SU-DHL-6 (cell line): ENCODE results near the gene PRR12.

Experiments
- EZH2phosphoT487 ChIP-seq: fragments of 200-600 bp; sonication (generic), shearing (Covaris generic); conservative IDR thresholded peaks from 2 replicates; pipeline ENCODE4 v1.6.1; 2018; ENCODE audit warnings: mild to moderate bottlenecking, antibody characterized with exemption, low read length, moderate library complexity, mixed read lengths
- TF ChIP-seq, protein P1 (sequence below): fragments of 200-600 bp; sonication (generic); IDR thresholded peaks from one replicate; pipeline ENCODE4 v1.5.1; 2017; ENCODE audit warnings: antibody characterized with exemption, mild to moderate bottlenecking, low read length, moderate library complexity; ENCODE audit not compliant: insufficient read depth, poor library complexity, severe bottlenecking

DNA sequence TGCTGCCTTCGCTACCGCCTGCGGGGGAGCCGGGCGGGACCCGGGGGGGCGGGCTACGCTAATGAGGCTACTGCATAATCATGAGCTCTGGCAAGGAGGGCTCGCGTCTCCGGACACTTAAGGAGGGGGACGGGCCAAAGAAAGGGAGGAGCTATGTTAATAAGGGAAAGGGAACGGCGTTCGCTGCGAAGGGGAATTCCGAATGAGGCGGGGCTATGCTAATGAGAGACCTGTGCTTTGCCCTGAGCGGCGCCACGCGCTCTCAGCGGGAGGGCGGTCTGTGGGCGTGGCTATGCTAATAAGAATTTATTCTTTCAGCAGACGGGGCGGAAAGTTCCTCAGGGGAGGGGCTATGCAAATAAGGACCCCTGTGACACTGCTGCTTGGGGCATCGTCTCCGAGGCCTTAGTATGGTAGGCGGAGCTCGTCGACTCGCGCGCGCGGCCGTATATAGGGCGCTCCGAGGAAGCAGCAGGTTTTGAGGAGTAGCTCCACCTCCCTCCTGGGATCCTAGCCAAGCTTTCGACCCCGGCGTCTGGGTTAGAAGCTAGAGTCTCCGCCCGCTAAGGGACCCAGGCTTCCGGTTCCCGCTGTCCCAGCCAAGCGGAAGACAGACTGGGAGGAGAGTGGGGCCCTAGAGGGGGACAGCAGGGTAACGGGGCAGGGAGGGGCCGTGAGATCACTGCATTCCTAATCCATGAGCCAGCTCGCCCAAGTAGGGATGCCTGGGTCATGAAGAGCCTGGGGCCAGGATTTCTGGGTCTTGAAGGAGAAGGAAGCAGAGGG is 49.3 kb downstream of the PRR12 start, which contains the start of gene RRAS:
- TF ChIP-seq, protein P1, sequence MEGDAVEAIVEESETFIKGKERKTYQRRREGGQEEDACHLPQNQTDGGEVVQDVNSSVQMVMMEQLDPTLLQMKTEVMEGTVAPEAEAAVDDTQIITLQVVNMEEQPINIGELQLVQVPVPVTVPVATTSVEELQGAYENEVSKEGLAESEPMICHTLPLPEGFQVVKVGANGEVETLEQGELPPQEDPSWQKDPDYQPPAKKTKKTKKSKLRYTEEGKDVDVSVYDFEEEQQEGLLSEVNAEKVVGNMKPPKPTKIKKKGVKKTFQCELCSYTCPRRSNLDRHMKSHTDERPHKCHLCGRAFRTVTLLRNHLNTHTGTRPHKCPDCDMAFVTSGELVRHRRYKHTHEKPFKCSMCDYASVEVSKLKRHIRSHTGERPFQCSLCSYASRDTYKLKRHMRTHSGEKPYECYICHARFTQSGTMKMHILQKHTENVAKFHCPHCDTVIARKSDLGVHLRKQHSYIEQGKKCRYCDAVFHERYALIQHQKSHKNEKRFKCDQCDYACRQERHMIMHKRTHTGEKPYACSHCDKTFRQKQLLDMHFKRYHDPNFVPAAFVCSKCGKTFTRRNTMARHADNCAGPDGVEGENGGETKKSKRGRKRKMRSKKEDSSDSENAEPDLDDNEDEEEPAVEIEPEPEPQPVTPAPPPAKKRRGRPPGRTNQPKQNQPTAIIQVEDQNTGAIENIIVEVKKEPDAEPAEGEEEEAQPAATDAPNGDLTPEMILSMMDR, result no peak
- no peak for TF ChIP-seq EZH2phosphoT487
